ENCODE data around the gene CDK5R1. TPM values are rescaled to one million over a fixed set of nuclear protein-coding genes. Genes with fewer than 3 reads are reported as not detected.

Gene CDK5R1
- polyA plus RNA-seq, 6 donors from 2014 or later: 2.7 to 11.5 (median 4.2) TPM

DNA sequence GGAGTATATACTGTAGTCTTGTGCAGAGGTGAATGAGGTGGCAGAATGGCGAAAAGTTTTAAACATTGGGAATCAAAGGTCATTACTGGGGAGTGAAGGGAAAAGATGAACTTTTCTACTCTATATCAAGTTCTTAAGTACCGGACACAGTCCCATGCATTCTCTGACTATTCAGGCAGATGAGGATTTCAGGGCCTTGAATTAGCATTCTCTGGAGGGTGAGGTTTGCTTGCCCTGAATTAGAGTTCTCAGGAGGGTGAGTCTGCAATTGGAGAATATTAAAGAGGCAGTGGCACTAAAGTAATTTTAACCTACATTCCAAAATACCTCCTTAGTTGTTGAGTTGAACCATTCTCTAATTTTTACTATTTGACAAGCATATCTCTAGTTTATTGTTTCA is 33.4 kb upstream of the CDK5R1 start:
- Mint-ChIP-seq H3K36me3 (peaks cover 17 to 27% of the 10 kb centered on the region in 2 donors), H3K27me3 (no peaks in the 10 kb centered on the region), H3K27ac (peak overlapping the region in 2 of 6 donors; percentile 1 to 70), H3K4me1 (peaks cover 2 to 21% (median 19%) of the 10 kb centered on the region in 3 donors), H3K9me3 (no peaks in the 10 kb centered on the region), H3K4me3 (no peak overlapping the region)
- ATAC-seq (ENCODE audit: low read depth in 2 of 2) (no peak), DNase-seq (no peak)

DNA sequence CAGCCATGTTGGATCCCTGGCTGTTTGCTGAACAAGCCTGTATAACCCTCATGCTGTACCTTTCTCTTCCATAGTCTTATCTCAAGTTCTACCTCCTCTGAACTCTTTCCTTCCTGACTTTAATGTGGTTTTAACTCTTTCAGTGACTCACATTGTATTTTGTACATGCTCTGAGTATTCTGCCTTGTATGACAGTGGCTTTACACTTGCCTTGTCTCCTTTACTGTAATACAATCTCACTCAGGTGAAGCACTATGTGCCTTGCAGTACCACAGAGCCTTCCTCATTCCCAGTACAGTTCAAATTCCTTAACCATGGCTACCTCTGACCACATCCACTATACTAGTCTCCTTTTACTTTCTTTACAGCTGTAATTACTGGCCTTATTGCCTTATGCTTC is 28.4 kb upstream of the CDK5R1 start:
- peak overlapping the region in 2 of 6 donors; percentile 2 to 80 for H3K27ac Mint-ChIP-seq
- DNase-seq (no peak), ATAC-seq (ENCODE audit: low read depth in 2 of 2) (no peak)
- H3K36me3 Mint-ChIP-seq: peaks cover 31 to 50% of the 10 kb centered on the region in 2 donors
- H3K9me3 Mint-ChIP-seq: no peaks in the 10 kb centered on the region
- peaks cover 10 to 37% (median 18%) of the 10 kb centered on the region in 3 donors for H3K4me1 Mint-ChIP-seq
- H3K4me3 Mint-ChIP-seq: no peak overlapping the region
- no peaks in the 10 kb centered on the region for H3K27me3 Mint-ChIP-seq

DNA sequence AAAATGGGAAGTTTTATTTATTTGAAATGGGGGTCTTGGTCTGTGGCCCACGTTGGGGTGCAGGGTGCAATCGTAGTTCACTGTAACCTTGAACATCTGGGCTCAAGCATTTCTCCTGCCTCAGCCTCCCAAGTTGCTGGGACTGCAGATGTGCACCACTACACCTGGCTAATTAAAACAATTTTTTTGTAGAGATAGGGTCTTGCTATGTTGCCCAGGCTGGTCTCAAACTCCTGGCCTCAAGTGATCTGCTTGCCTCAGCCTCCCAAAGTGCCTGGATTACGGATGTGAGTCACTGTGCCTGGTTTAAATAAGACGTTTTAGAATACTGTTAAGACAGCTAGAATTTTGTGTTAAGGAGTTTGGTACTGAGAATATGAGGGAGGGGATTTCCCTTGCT is 26.7 kb upstream of the CDK5R1 start:
- Mint-ChIP-seq H3K4me1 (peaks cover 10 to 37% (median 14%) of the 10 kb centered on the region in 3 donors), H3K27ac (peak overlapping the region in 3 of 6 donors; percentile 6 to 30 (median 12)), H3K9me3 (no peaks in the 10 kb centered on the region), H3K27me3 (no peaks in the 10 kb centered on the region), H3K4me3 (no peak overlapping the region), H3K36me3 (peaks cover 23 to 33% of the 10 kb centered on the region in 2 donors)
- no peak for DNase-seq
- no peak for ATAC-seq (ENCODE audit: low read depth in 2 of 2)

DNA sequence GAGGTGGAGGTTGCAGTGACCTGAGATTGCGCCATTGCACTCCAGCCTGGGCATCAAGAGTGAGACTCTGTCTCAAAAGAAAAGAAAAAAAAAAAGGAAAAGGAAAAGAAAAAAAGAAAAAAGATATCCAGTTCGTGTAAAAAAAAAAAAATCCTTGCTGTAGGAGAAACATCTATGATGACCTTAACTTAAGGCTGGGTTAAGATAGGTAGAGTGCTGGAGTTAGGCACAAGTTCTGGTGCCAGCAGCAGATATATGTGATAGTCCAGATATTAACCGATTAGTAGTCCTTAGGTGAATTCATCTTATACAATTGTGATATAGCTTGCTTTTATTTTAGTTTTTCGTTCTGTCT is 25.3 kb upstream of the CDK5R1 start:
- DNase-seq (no peak), ATAC-seq (ENCODE audit: low read depth in 2 of 2) (peak in 1 of 2 donors; percentile 13)
- peaks cover 25 to 31% of the 10 kb centered on the region in 2 donors for H3K36me3 Mint-ChIP-seq
- peaks cover 10 to 37% (median 14%) of the 10 kb centered on the region in 3 donors for H3K4me1 Mint-ChIP-seq
- no peak overlapping the region for H3K4me3 Mint-ChIP-seq
- H3K27me3 Mint-ChIP-seq: no peaks in the 10 kb centered on the region
- H3K9me3 Mint-ChIP-seq: no peaks in the 10 kb centered on the region
- peak overlapping the region in 3 of 6 donors; percentile 16 to 75 (median 57) for H3K27ac Mint-ChIP-seq

DNA sequence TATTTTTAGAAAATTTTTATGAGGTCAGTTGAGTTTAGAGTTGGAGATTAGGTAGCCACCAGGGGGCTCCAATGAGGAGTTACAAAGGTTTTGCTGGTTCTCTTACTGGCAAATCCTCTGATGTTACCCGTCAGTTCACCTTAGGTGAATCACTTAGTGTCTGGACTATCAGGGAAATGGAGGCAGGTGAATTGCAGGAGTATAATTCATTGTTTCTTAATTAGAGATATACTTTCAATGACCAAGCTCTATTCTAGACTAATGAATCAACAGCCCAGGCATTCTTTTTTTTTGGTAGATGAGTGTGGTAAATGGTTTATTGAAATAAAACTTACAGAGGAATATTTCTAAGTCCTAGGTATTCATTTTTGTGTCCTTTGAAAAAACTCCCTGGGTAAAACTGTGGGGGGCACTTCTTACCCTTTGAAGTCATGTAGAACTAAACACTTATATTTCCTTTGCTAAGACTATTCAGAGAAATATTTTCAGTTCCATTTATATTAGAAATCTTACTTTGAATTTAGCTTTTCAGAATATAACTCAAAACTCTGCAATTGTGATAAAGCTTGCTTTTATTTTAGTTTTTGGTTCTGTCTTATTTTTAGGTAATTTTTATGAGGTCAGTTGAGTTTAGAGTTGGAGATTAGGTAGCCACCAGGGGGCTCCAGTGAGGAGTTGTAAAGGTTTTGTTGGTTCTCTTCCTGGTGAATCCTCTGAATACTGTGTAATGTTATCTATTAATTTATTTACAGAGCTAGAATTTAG is 24.8 kb upstream of the CDK5R1 start:
- peak; percentile 54 for DNase-seq
- H3K36me3 Mint-ChIP-seq: peaks cover 26 to 31% of the 10 kb centered on the region in 2 donors
- no peaks in the 10 kb centered on the region for H3K27me3 Mint-ChIP-seq
- H3K27ac Mint-ChIP-seq: peak overlapping the region in 3 of 6 donors; percentile 16 to 65 (median 22)
- no peak overlapping the region for H3K4me3 Mint-ChIP-seq
- ATAC-seq (ENCODE audit: low read depth in 2 of 2): peak; percentile 80 to 82
- H3K4me1 Mint-ChIP-seq: peaks cover 10 to 37% (median 14%) of the 10 kb centered on the region in 3 donors
- no peaks in the 10 kb centered on the region for H3K9me3 Mint-ChIP-seq

DNA sequence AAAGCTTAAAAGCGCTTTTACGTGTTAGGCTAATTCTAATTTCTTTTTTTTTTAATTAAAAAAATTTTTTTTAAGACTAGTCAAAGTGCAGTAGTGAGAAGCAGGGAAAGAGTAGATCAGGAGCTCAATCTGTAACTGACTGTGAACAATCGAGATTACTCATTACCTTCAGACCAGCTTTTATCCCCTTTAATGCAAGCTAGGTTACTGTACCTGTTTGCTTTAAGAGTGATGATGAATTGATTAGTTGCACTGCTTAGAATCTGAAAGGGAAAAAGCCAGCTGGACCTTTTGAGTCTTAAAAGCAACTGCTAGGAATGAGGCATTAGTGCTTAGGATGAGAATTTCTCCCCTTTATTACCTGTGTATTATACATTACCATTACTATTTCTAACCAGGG is 23.5 kb upstream of the CDK5R1 start:
- H3K4me1 Mint-ChIP-seq: peaks cover 10 to 30% (median 11%) of the 10 kb centered on the region in 3 donors
- H3K9me3 Mint-ChIP-seq: peaks cover 0 to 1% (median 0%) of the 10 kb centered on the region in 7 donors
- H3K27ac Mint-ChIP-seq: no peak overlapping the region
- H3K36me3 Mint-ChIP-seq: peaks cover 32 to 33% of the 10 kb centered on the region in 2 donors
- H3K4me3 Mint-ChIP-seq: no peak overlapping the region
- H3K27me3 Mint-ChIP-seq: no peaks in the 10 kb centered on the region
- ATAC-seq (ENCODE audit: low read depth in 2 of 2) (no peak), DNase-seq (no peak)

DNA sequence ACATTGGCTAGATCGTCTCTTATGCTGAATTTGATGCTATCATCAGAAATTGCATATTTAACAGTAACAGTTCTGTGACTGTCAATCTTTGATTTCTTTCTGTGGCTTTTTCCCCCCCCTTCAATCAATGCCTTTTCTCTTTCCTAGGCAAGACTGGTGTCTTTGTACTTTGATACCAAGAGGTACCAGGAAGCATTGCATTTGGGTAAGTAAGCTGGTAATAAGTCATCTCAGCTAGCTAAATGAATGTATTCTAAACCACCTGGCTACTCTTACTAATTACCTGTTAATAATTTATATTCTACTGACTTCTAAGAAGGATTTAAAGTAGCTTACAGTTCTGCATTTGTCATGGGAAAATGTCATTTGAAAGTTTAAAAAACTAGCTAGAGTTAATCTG is 22.4 kb upstream of the CDK5R1 start:
- no peak overlapping the region for H3K27ac Mint-ChIP-seq
- H3K9me3 Mint-ChIP-seq: peaks cover 0 to 1% (median 0%) of the 10 kb centered on the region in 7 donors
- H3K27me3 Mint-ChIP-seq: no peaks in the 10 kb centered on the region
- H3K36me3 Mint-ChIP-seq: peaks cover 28 to 31% of the 10 kb centered on the region in 2 donors
- H3K4me3 Mint-ChIP-seq: no peak overlapping the region
- ATAC-seq (ENCODE audit: low read depth in 2 of 2) (no peak), DNase-seq (no peak)
- peaks cover 8 to 22% (median 10%) of the 10 kb centered on the region in 3 donors for H3K4me1 Mint-ChIP-seq

DNA sequence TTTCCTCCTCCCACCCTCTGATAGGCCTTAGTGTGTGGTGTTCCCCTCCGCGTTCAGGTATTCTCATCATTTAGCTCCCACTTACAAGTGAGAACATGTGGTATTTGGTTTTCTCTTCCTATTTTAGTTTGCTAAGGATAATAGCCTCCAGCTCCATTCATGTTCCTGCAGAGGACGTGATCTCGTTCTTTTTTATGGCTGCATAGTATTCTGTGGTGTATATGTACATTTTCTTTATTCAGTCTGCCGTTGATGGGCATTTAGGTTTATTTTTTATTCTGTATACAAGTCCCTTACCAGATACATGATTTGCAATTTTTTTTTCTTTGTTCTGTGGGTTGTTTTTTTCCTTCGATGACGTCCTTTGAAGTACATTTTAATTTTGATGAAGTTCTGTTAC is 18.8 kb upstream of the CDK5R1 start:
- H3K4me3 Mint-ChIP-seq: no peak overlapping the region
- DNase-seq: no peak
- no peak overlapping the region for H3K27ac Mint-ChIP-seq
- H3K27me3 Mint-ChIP-seq: no peaks in the 10 kb centered on the region
- no peak for ATAC-seq (ENCODE audit: low read depth in 2 of 2)
- peaks cover 25 to 37% of the 10 kb centered on the region in 2 donors for H3K36me3 Mint-ChIP-seq
- H3K9me3 Mint-ChIP-seq: peaks cover 0 to 1% (median 0%) of the 10 kb centered on the region in 7 donors
- peaks cover 0 to 6% (median 0%) of the 10 kb centered on the region in 3 donors for H3K4me1 Mint-ChIP-seq

DNA sequence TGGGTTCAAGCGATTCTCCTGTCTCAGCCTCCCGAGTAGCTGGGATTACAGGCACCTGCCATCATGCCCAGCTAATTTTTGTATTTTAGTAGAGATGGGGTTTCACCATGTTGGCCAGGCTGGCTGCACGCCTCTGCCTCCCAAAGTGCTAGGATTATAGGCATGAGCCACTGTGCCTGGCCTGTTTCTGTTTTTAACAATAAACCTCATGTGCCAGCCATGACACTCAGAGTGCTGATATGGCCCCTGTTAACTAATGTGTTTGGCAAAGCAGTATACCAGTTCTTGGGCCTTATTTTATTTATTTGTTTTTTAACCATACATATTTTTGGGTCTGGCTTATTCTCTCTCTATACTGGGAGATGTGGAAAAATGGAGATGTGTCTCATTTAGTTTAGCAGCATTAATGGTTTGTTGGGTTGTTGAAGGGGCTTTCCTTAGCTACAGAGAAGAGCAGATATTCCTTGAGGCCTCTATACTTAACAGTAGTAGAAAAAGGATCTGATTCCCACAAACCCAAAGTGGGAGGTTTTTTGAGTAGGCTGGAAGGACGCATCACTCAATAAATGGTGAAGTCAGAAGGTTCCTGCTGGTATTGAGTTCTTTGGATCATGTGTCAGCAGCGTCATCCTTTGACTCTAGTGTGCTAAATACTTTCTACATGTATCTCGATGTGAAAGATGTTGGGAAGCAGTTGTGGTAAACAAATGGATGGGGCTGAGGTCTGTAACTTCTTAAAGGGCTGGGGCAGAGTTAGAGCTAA is 16.2 kb upstream of the CDK5R1 start:
- H3K27me3 Mint-ChIP-seq: no peaks in the 10 kb centered on the region
- peak overlapping the region in 2 of 6 donors; percentile 32 to 79 for H3K27ac Mint-ChIP-seq
- ATAC-seq (ENCODE audit: low read depth in 2 of 2) (no peak), DNase-seq (no peak)
- H3K9me3 Mint-ChIP-seq: peaks cover 0 to 1% (median 0%) of the 10 kb centered on the region in 7 donors
- H3K4me1 Mint-ChIP-seq: peaks cover 0 to 6% (median 0%) of the 10 kb centered on the region in 3 donors
- H3K4me3 Mint-ChIP-seq: no peak overlapping the region
- peaks cover 37 to 42% of the 10 kb centered on the region in 2 donors for H3K36me3 Mint-ChIP-seq

DNA sequence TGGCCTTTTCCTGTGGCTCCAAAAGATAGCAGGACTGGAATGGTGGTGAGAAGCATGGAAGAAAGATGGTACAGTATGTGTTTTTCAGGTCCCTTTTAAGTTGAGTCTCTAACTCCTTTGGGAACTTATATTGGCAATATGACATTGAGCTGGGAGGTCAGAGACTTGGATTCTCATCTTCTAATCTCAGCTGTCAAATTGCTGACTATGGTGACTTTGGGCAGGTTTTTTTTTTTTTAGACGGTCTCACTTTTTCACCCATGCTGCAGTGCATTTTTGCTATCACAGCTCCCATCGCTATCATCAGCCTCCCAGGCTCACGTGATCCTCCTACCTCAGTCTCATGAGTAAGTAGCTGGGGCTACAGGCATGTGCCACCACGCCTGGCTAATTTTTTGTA is 15.1 kb upstream of the CDK5R1 start:
- Mint-ChIP-seq H3K4me1 (peaks cover 0 to 6% (median 0%) of the 10 kb centered on the region in 3 donors), H3K9me3 (peaks cover 0 to 1% (median 0%) of the 10 kb centered on the region in 7 donors), H3K36me3 (peaks cover 37 to 38% of the 10 kb centered on the region in 2 donors), H3K4me3 (no peak overlapping the region), H3K27me3 (no peaks in the 10 kb centered on the region), H3K27ac (peak overlapping the region in 2 of 6 donors; percentile 42 to 47)
- DNase-seq (no peak), ATAC-seq (ENCODE audit: low read depth in 2 of 2) (no peak)

DNA sequence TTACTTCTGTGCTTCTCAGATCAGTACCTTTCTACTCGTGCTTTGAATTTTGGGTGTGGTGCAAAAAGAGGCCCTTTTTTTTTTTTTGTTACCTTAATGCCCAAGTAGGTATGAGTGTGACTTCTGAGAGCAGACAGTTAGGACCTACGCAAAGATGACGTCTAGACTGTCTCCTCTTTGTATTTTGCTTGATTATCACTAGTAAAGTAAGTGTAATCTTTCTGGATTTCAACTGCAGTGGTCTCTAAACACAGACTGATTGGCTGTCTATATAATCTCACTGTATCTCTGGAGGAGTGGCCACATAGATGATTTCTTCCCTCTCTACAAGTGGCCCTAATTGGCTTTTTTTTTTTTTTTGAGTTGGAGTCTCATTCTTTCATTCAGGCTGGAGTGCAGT is 11.5 kb upstream of the CDK5R1 start:
- Mint-ChIP-seq H3K9me3 (no peaks in the 10 kb centered on the region), H3K27me3 (no peaks in the 10 kb centered on the region), H3K36me3 (peaks cover 26 to 32% of the 10 kb centered on the region in 2 donors), H3K4me1 (peaks cover 0 to 11% (median 0%) of the 10 kb centered on the region in 3 donors), H3K27ac (no peak overlapping the region), H3K4me3 (no peak overlapping the region)
- no peak for ATAC-seq (ENCODE audit: low read depth in 2 of 2)
- DNase-seq: no peak

DNA sequence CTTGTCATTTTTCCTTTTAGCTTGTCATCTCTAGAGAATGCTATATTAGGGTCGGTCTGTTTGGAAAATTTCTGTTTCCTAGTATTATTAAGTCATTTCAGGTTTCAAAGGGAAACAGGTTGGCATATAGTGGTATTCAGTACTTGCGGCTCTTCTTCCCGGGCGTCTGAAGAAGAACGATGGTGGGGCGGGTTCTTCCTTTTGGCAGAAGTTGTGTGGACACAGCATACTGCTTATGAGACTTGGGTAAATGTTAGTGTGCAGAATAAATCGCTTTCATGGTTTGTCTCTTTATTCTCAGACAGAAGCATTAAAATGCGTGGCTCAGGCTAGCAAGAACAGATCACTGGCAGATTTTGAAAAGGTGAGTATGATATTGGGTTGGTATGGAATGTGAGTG is 9.6 kb upstream of the CDK5R1 start:
- peaks cover 13 to 36% of the 10 kb centered on the region in 2 donors for H3K36me3 Mint-ChIP-seq
- no peaks in the 10 kb centered on the region for H3K27me3 Mint-ChIP-seq
- no peaks in the 10 kb centered on the region for H3K9me3 Mint-ChIP-seq
- H3K27ac Mint-ChIP-seq: peak overlapping the region in 2 of 6 donors; percentile 56 to 64
- H3K4me3 Mint-ChIP-seq: no peak overlapping the region
- ATAC-seq (ENCODE audit: low read depth in 2 of 2) (no peak), DNase-seq (no peak)
- peaks cover 0 to 4% (median 0%) of the 10 kb centered on the region in 3 donors for H3K4me1 Mint-ChIP-seq

DNA sequence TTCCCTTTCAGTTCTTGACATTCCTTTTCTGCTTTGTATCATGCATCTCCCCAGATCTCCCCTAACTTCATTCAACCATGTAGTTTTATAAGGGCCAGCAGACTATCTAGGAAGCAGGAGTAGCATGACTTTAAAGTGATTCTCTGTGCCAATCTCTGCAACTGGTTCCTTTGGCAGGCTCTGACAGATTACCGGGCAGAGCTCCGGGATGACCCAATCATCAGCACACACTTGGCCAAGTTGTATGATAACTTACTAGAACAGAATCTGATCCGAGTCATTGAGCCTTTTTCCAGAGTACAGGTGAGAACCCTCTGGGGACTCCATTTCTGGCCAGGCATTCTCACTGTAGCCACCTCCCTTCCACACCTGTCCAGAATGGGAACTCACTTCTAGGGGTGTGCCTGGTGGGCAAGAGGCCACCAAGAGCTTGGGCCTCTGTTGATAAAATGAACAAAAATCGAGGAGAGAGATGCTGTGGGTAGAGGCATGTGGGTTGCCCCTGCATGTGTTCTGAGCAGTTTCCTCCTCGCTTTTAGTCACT is 7.6 kb upstream of the CDK5R1 start:
- Mint-ChIP-seq H3K36me3 (peaks cover 8 to 37% of the 10 kb centered on the region in 2 donors), H3K27ac (no peak overlapping the region), H3K4me3 (no peak overlapping the region), H3K9me3 (no peaks in the 10 kb centered on the region), H3K4me1 (peaks cover 4 to 14% (median 9%) of the 10 kb centered on the region in 3 donors), H3K27me3 (no peaks in the 10 kb centered on the region)
- DNase-seq: no peak
- no peak for ATAC-seq (ENCODE audit: low read depth in 2 of 2)

Data from naive B cell (primary cell).